H1 (cell line): ENCODE data around the gene ISOC2. TPM values are rescaled to one million over a fixed set of nuclear protein-coding genes. Genes with fewer than 3 reads are reported as not detected.

Source experiments
- CHD7 ChIP-seq: fragments of 300-600 bp; sonication (generic); IDR thresholded peaks from 2 replicates; pipeline ENCODE4 v1.7.1; 2012; ENCODE audit warnings: low read length, moderate library complexity, mild to moderate bottlenecking, inconsistent platforms; ENCODE audit not compliant: insufficient replicate concordance
- CTCF ChIP-seq, 3 experiments: IDR thresholded peaks; 1 replicate in 2 of 3; 2 replicates in 1 of 3; pipeline versions ENCODE4 v1.5.1 to v1.6.1; 2011; ENCODE audit warnings: low read length in 3 of 3, mild to moderate bottlenecking in 3 of 3, inconsistent platforms in 2 of 3, low read depth in 1 of 3, moderate library complexity in 1 of 3; ENCODE audit not compliant: insufficient read depth in 1 of 3; ENCODE audit errors: control extremely low read depth in 1 of 3
- HDAC6 ChIP-seq: IDR thresholded peaks from one replicate; pipeline ENCODE4 v1.7.1; 2012; ENCODE audit warnings: low read depth, mild to moderate bottlenecking, inconsistent platforms, low read length, moderate library complexity
- POU5F1 ChIP-seq: IDR thresholded peaks from 2 replicates; pipeline ENCODE4 v1.6.1; 2011; ENCODE audit warnings: low read depth, mild to moderate bottlenecking, low read length, moderate library complexity
- TEAD4 ChIP-seq: IDR thresholded peaks from 2 replicates; pipeline ENCODE4 v1.6.1; 2012; ENCODE audit warnings: low read depth, low read length, inconsistent platforms, mixed read lengths
- polyA plus RNA-seq, 7 experiments: library from polyadenylated mRNA; depleted of rRNA in 3 of 7; stranded (reverse) in 5 of 7; unstranded in 2 of 7; fragments of >200 nt in 5 of 7; fragments of 200-250 nt in 2 of 7; gene quantifications; 1 replicate in 5 of 7; 2 replicates in 1 of 7; 4 replicates in 1 of 7; pipeline versions ENCODE4 v1.2.1 to v1.2.3, GENCODE V29; 2011 to 2013; ENCODE audit warnings: missing spikeins in 2 of 7, mixed read lengths in 2 of 7
- total RNA-seq: library from RNA; stranded (reverse); fragmentation: NEBNext Ultra II Directional; extraction: Animal tissue kit (Norgen Biotek cat#: 25700); gene quantifications from 2 replicates; pipeline ENCODE4 v1.2.1, GENCODE V29; 2021
- TF ChIP-seq, protein P1 (sequence below): IDR thresholded peaks from 2 replicates; pipeline ENCODE4 v1.6.1; 2011; ENCODE audit warnings: low read length, improper control_type of control experiment

ISOC2 gene
- total and polyA plus RNA-seq, 2 of the 8 experiments (the other 6 are each of a cell fraction or from before 2014, with no cell fraction given), result 96.9 to 152 TPM

DNA sequence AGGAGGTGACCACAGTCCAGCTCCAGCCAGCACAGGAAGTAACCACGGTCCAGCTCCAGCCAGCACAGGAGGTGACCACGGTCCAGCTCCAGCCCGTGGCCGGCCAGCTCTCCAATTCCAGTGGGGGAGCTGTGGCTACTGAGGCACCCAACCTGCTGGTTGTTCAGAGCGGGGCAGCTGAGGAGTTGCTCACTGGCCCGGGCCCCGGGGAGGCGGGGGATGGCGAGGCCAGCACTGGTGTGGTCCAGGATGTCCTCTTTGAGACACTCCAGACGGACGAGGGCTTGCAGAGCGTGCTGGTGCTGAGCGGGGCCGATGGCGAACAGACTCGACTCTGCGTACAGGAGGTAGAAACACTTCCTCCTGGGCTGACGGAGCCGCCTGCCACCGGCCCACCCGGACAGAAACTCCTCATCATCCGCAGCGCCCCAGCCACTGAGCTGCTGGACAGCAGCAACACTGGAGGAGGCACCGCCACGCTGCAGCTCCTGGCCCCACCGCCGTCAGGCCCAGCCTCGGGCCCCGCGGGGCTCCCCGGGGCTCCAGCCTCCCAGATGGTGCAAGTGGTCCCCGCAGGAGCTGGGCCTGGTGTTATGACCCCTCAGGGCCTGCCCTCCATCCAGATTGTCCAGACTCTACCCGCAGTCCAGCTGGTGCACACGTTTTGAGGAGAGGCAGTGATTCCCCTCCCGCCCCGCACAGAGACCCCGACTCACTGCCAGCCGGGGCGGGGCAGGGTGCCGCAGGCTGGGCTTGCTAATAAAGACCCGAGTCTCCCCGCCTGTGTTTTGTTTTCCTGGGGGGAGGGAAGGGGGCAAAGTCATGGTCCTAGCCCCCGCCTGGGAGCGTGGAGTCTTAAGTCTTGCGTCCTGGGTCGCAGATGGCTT is 22.5 kb upstream of the ISOC2 start (continued):
- TF ChIP-seq, protein P1, sequence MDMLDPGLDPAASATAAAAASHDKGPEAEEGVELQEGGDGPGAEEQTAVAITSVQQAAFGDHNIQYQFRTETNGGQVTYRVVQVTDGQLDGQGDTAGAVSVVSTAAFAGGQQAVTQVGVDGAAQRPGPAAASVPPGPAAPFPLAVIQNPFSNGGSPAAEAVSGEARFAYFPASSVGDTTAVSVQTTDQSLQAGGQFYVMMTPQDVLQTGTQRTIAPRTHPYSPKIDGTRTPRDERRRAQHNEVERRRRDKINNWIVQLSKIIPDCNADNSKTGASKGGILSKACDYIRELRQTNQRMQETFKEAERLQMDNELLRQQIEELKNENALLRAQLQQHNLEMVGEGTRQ, result no peak
- TF ChIP-seq TEAD4 (no peak), CHD7 (no peak), HDAC6 (no peak), POU5F1 (no peak), CTCF (IDR thresholded peaks at IDR 0.05; ENCODE audit: control extremely low read depth in 1 of 3, insufficient read depth in 1 of 3, low read depth in 1 of 3, low read length in 3 of 3) (no peak)
